Neuronal stem cell (in vitro differentiated cells): ENCODE results near the gene OR4N2.
"Not testable (repeated sequence)": the region's sequence is repeated elsewhere in the genome, so short reads cannot be mapped to it uniquely, and the experiment has no call there.

ENCODE experiments used
- DNase-seq: peaks from one replicate; pipeline ENCODE4 v3.0.0-alpha.2; 2013; ENCODE audit warnings: low spot score
- H2AFZ ChIP-seq: one replicate; pipeline ENCODE4 v1.6.1; 2013; ENCODE audit warnings: mild to moderate bottlenecking, low read length, inconsistent platforms
- H2AK5ac ChIP-seq: 2 replicates; pipeline ENCODE4 v1.6.1; 2013; ENCODE audit warnings: low read depth, mild to moderate bottlenecking, inconsistent platforms, low read length, moderate library complexity, mixed read lengths
- H2BK120ac ChIP-seq: 2 replicates; pipeline ENCODE4 v1.6.1; 2013; ENCODE audit warnings: low read depth, mild to moderate bottlenecking, inconsistent platforms, low read length, moderate library complexity, mixed read lengths
- H2BK12ac ChIP-seq: one replicate; pipeline ENCODE4 v1.6.1; 2013; ENCODE audit warnings: low read length, inconsistent platforms
- H2BK15ac ChIP-seq: 2 replicates; pipeline ENCODE4 v1.6.1; 2013; ENCODE audit warnings: mild to moderate bottlenecking, low read length, inconsistent platforms, mixed read lengths
- H2BK5ac ChIP-seq: one replicate; pipeline ENCODE4 v1.6.1; 2013; ENCODE audit warnings: inconsistent platforms, mild to moderate bottlenecking, low read length, moderate library complexity
- H3K14ac ChIP-seq: one replicate; pipeline ENCODE4 v1.6.1; 2013; ENCODE audit warnings: low read length, inconsistent platforms
- H3K18ac ChIP-seq: 2 replicates; pipeline ENCODE4 v1.6.1; 2013; ENCODE audit warnings: low read length, inconsistent platforms
- H3K23ac ChIP-seq: 2 replicates; pipeline ENCODE4 v1.6.1; 2013; ENCODE audit warnings: low read depth, mild to moderate bottlenecking, mixed read lengths, low read length, inconsistent platforms; ENCODE audit not compliant: poor library complexity
- H3K27ac ChIP-seq: replicated peaks from 3 replicates; pipeline ENCODE4 v1.5.1; 2013; ENCODE audit warnings: low read length, inconsistent platforms
- H3K27me3 ChIP-seq, 3 experiments: 2 replicates each; pipeline ENCODE4 v1.6.1; 2013; ENCODE audit warnings: low read length in 3 of 3, mild to moderate bottlenecking in 2 of 3, inconsistent platforms in 1 of 3, low read depth in 1 of 3, mixed read lengths in 1 of 3, moderate library complexity in 1 of 3; ENCODE audit not compliant: control insufficient read depth in 3 of 3, insufficient read depth in 3 of 3
- H3K36me3 ChIP-seq, 2 donors: replicated peaks in 1 of 2; 2 replicates each; pipeline ENCODE4 v1.6.1; 2013; ENCODE audit warnings: low read length in 2 of 2; ENCODE audit not compliant: control insufficient read depth in 2 of 2, insufficient read depth in 2 of 2
- H3K4ac ChIP-seq: 2 replicates; pipeline ENCODE4 v1.6.1; 2013; ENCODE audit warnings: inconsistent platforms, mild to moderate bottlenecking, low read length, moderate library complexity
- H3K4me1 ChIP-seq, 2 donors: 1 replicate in 1 of 2; 2 replicates in 1 of 2; pipeline ENCODE4 v1.6.1; 2013; ENCODE audit warnings: low read length in 2 of 2, low read depth in 1 of 2; ENCODE audit not compliant: control insufficient read depth in 2 of 2, insufficient read depth in 1 of 2
- H3K4me2 ChIP-seq: one replicate; pipeline ENCODE4 v1.6.1; 2013; ENCODE audit warnings: mild to moderate bottlenecking, low read length, inconsistent platforms; ENCODE audit not compliant: insufficient read depth, poor library complexity, severe bottlenecking
- H3K4me3 ChIP-seq, 2 donors: 2 replicates each; pipeline ENCODE4 v1.5.1; 2013; ENCODE audit warnings: low read length in 2 of 2, mild to moderate bottlenecking in 2 of 2, inconsistent platforms in 1 of 2, moderate library complexity in 1 of 2
- H3K79me1 ChIP-seq: one replicate; pipeline ENCODE4 v1.6.1; 2013; ENCODE audit warnings: low read depth, mild to moderate bottlenecking, inconsistent platforms, low read length, moderate library complexity
- H3K9ac ChIP-seq: one replicate; pipeline ENCODE4 v1.6.1; 2013; ENCODE audit warnings: mild to moderate bottlenecking, low read depth, low read length, inconsistent platforms; ENCODE audit not compliant: poor library complexity
- H3K9me3 ChIP-seq, 2 donors: replicated peaks in 1 of 2; 2 replicates each; pipeline versions ENCODE3 to v1.6.1; 2013; ENCODE audit warnings: low read length in 2 of 2, mild to moderate bottlenecking in 2 of 2, inconsistent platforms in 1 of 2, low read depth in 1 of 2, mixed read lengths in 1 of 2, moderate library complexity in 1 of 2; ENCODE audit not compliant: control insufficient read depth in 2 of 2, insufficient read depth in 1 of 2
- H4K8ac ChIP-seq: one replicate; pipeline ENCODE4 v1.6.1; 2013; ENCODE audit warnings: low read depth, mild to moderate bottlenecking, inconsistent platforms, low read length, moderate library complexity
- H4K91ac ChIP-seq: one replicate; pipeline ENCODE4 v1.6.1; 2013; ENCODE audit warnings: low read length, low read depth, mild to moderate bottlenecking, inconsistent platforms; ENCODE audit not compliant: poor library complexity
- WGBS, 2 donors: extraction: QIAGEN DNeasy Blood & Tissue Kit; methylation state at CpG; one replicate each; pipeline ENCODE4 v1.1.7; 2013; ENCODE audit warnings: missing lambda C conversion rate in 2 of 2, mixed read lengths in 1 of 2; ENCODE audit not compliant: insufficient read length in 2 of 2, insufficient replicate concordance in 1 of 2; ENCODE audit errors: extremely low coverage in 2 of 2; 5-methylcytosine and 5-hydroxymethylcytosine counted together

Gene OR4N2

DNA sequence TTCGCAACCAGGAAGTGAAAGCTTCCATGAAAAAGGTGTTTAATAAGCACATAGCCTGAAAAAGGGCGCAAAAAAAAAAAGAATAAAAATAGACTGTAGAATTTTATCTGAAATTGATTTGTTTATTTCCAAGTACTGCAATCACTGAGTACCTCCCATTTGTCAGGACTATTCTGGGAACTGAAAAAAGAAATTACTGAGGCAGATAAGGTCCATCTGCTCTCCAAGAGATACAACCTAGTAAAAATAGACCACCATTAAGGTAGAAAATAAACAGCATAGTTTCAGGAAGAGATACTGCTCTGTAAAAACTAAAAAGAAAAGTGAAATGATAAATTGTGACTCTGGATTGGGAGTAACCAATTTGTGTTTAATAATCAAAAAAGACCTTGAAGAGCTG is 24.7 kb downstream of the OR4N2 start:
- Histone ChIP-seq H3K4ac (no peak overlapping the region), H3K4me3 (no peak overlapping the region), H3K23ac (no peak overlapping the region), H2BK120ac (no peak overlapping the region), H3K9ac (no peak overlapping the region), H3K27me3 (no peaks in the 10 kb centered on the region), H3K9me3 (no peaks in the 10 kb centered on the region), H3K4me1 (no peaks in the 10 kb centered on the region), H3K4me2 (no peak overlapping the region), H2BK12ac (no peak overlapping the region), H2AFZ (no peak overlapping the region), H3K14ac (no peak overlapping the region), H4K91ac (no peak overlapping the region), H2AK5ac (no peak overlapping the region), H3K27ac (no peak overlapping the region), H2BK15ac (no peak overlapping the region), H3K36me3 (no peaks in the 10 kb centered on the region), H2BK5ac (no peak overlapping the region), H4K8ac (no peak overlapping the region), H3K79me1 (no peaks in the 10 kb centered on the region), H3K18ac (no peak overlapping the region)
- no CpG with 5 or more reads among the region's 2 CpGs for WGBS, 2 donors
- no peak for DNase-seq

DNA sequence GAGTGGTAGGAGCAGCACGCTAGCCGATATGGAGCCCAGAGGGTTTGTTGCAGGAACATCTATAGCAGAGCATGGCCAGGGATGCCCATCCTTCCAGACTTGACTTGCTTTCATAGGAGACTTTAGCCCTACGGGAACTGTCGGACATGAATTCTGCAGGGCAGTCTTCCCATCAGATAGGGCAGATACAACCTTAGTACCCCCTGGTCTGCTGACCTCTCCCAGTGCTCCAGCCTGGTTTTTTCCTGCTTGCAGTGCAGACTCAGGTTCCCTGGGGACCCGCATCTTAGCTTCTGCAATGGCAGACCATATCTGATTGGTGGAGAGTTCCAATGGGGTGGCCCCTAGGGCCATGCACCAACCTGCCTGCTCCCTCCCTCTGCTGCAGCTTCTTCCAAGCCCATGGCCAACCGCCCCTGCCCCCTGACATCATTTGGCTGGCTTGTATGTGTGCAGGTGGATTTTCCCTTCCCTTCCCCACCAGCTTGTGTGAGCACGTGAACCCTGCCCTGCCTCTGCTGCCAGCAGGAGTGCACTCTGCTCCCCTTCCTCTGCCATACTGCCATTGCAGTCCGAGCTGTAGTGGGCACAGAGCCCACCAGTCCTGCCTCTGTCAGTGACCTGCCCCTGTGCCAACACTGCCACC is 30.8 kb downstream of the OR4N2 start:
- H3K9me3 ChIP-seq: not testable (repeated sequence)

GRCh38 chr14:19838433-19838832 is 34.9 kb downstream of the OR4N2 start:
- no peak for DNase-seq
- no peaks in the 10 kb centered on the region for H3K79me1 ChIP-seq
- H3K23ac ChIP-seq: no peak overlapping the region

More for the DNA sequence above, 30.8 kb downstream of the OR4N2 start:
- not testable (repeated sequence) for H3K9ac ChIP-seq, H2AK5ac ChIP-seq, H3K4me1 ChIP-seq, H3K23ac ChIP-seq, H3K14ac ChIP-seq, H3K36me3 ChIP-seq, H3K27me3 ChIP-seq, H2AFZ ChIP-seq, H2BK12ac ChIP-seq, H3K4ac ChIP-seq, H3K27ac ChIP-seq, H2BK120ac ChIP-seq, H2BK5ac ChIP-seq, H3K4me3 ChIP-seq, H4K8ac ChIP-seq, H2BK15ac ChIP-seq, H4K91ac ChIP-seq, H3K18ac ChIP-seq, DNase-seq, H3K4me2 ChIP-seq, H3K79me1 ChIP-seq
- no CpG with 5 or more reads among the region's 8 CpGs for WGBS, 2 donors

GRCh38 chr14:19851365-19851764 is 47.8 kb downstream of the OR4N2 start:
- Histone ChIP-seq H3K14ac (no peak overlapping the region), H4K91ac (no peak overlapping the region), H3K27ac (no peak overlapping the region), H3K79me1 (no peaks in the 10 kb centered on the region), H2BK15ac (no peak overlapping the region), H2BK5ac (no peak overlapping the region), H2AFZ (no peak overlapping the region), H3K36me3 (no peaks in the 10 kb centered on the region), H3K4ac (no peak overlapping the region), H3K4me3 (no peak overlapping the region), H2BK120ac (no peak overlapping the region), H3K4me2 (no peak overlapping the region), H4K8ac (no peak overlapping the region), H3K9ac (no peak overlapping the region), H3K27me3 (no peaks in the 10 kb centered on the region), H2BK12ac (no peak overlapping the region), H3K9me3 (no peaks in the 10 kb centered on the region), H3K4me1 (no peaks in the 10 kb centered on the region), H3K23ac (no peak overlapping the region), H2AK5ac (no peak overlapping the region), H3K18ac (no peak overlapping the region)
- DNase-seq: no peak

More at GRCh38 chr14:19838433-19838832, 34.9 kb downstream of the OR4N2 start:
- no peaks in the 10 kb centered on the region for H3K36me3 ChIP-seq
- no peaks in the 10 kb centered on the region for H3K4me1 ChIP-seq
- H3K27ac ChIP-seq: no peak overlapping the region
- H2AK5ac ChIP-seq: no peak overlapping the region
- no peak overlapping the region for H3K4me2 ChIP-seq
- no peak overlapping the region for H3K9ac ChIP-seq
- no peak overlapping the region for H4K91ac ChIP-seq
- H3K18ac ChIP-seq: no peak overlapping the region
- H3K14ac ChIP-seq: no peak overlapping the region
- H3K9me3 ChIP-seq: peaks cover 0 to 8% of the 10 kb centered on the region in 2 donors
- no peak overlapping the region for H4K8ac ChIP-seq
- H3K27me3 ChIP-seq: no peaks in the 10 kb centered on the region
- H2BK5ac ChIP-seq: no peak overlapping the region
- no peak overlapping the region for H2AFZ ChIP-seq
- H2BK120ac ChIP-seq: no peak overlapping the region
- no peak overlapping the region for H3K4ac ChIP-seq
- H3K4me3 ChIP-seq: no peak overlapping the region
- no peak overlapping the region for H2BK12ac ChIP-seq
- H2BK15ac ChIP-seq: no peak overlapping the region
